PC-3 (cell line): ENCODE data around the gene ZNF438. TPM values are rescaled to one million over a fixed set of nuclear protein-coding genes. Genes with fewer than 3 reads are reported as not detected.

Experiments
- ATAC-seq: fragments of 200-7000 bp; cut with Tn5 transposase; 2 replicates; pipeline ENCODE4 v1.9.1; 2020; ENCODE audit warnings: mild to moderate bottlenecking, moderate library complexity
- BruUV-seq: library from RNA; stranded (reverse); fragments of 400-500 nt; replicated peaks from 2 replicates; lab custom pipeline; 2021; lab: Mats Ljungman, UMichigan
- CTCF ChIA-PET: fragments of 300-600 bp; sonication (Branson Sonifier 250); formaldehyde crosslinking; loops from one replicate; lab custom pipeline; 2022; ENCODE audit warnings: antibody characterized with exemption; lab: Charles Lee
- POLR2A ChIA-PET: fragments of 300-600 bp; sonication (Branson Sonifier 250); formaldehyde crosslinking; loops from one replicate; lab custom pipeline; 2022; ENCODE audit warnings: antibody characterized with exemption; ENCODE audit not compliant: unreplicated experiment; lab: Charles Lee
- DNase-seq: peaks from one replicate; pipeline ENCODE4 v3.0.0-alpha.2; 2015
- H2AFZ ChIP-seq: fragments of 300-600 bp; sonication (generic); 2 replicates; pipeline ENCODE4 v1.6.0; 2016; ENCODE audit warnings: antibody characterized with exemption, low read length
- H3F3A ChIP-seq: fragments of 300-600 bp; sonication (generic); one replicate; pipeline ENCODE4 v1.6.0; 2017; ENCODE audit warnings: antibody characterized with exemption, low read length, control low read depth, mild to moderate bottlenecking; ENCODE audit not compliant: unreplicated experiment
- H3K27ac ChIP-seq: fragments of 300-600 bp; sonication (generic); 2 replicates; pipeline ENCODE4 v1.5.1; 2016; ENCODE audit warnings: mild to moderate bottlenecking, low read length
- H3K27me3 ChIP-seq: fragments of 300-600 bp; sonication (generic); 2 replicates; pipeline ENCODE4 v1.6.1; 2016; ENCODE audit warnings: low read length, mixed read lengths
- H3K36me3 ChIP-seq: fragments of 300-600 bp; sonication (generic); 2 replicates; pipeline ENCODE4 v1.6.1; 2016; ENCODE audit warnings: low read depth, mixed run types, low read length, mixed read lengths
- H3K4me1 ChIP-seq: fragments of 300-600 bp; sonication (generic); 2 replicates; pipeline ENCODE4 v1.5.1; 2016; ENCODE audit warnings: low read length; ENCODE audit not compliant: insufficient read depth
- H3K4me2 ChIP-seq: fragments of 300-600 bp; sonication (generic); 2 replicates; pipeline ENCODE4 v1.6.0; 2016; ENCODE audit warnings: low read length
- H3K4me3 ChIP-seq: fragments of 300-600 bp; sonication (generic); 2 replicates; pipeline ENCODE4 v1.5.1; 2016; ENCODE audit warnings: mild to moderate bottlenecking, low read length, mixed read lengths
- H3K79me2 ChIP-seq: fragments of 300-600 bp; sonication (generic); 2 replicates; pipeline ENCODE4 v1.6.1; 2017; ENCODE audit warnings: low read length, mixed read lengths
- H3K9ac ChIP-seq: fragments of 300-600 bp; sonication (generic); 2 replicates; pipeline ENCODE4 v1.6.0; 2016; ENCODE audit warnings: mild to moderate bottlenecking, low read length
- H3K9me2 ChIP-seq: fragments of 300-600 bp; sonication (generic); replicated peaks from 2 replicates; pipeline ENCODE4 v1.6.1; 2016; ENCODE audit warnings: mixed run types, low read length, mixed read lengths
- H3K9me3 ChIP-seq: fragments of 300-600 bp; sonication (generic); 2 replicates; pipeline ENCODE4 v1.6.1; 2016; ENCODE audit warnings: low read length, mixed read lengths
- H4K20me1 ChIP-seq: fragments of 300-600 bp; sonication (generic); 2 replicates; pipeline ENCODE4 v1.6.1; 2016; ENCODE audit warnings: low read length, mixed read lengths
- EZH2 ChIP-seq: fragments of 300-600 bp; sonication (generic); IDR thresholded peaks from one replicate; pipeline ENCODE4 v1.6.1; 2017; ENCODE audit warnings: antibody characterized with exemption, mild to moderate bottlenecking, low read length; ENCODE audit not compliant: unreplicated experiment
- EZH2phosphoT487 ChIP-seq: fragments of 300-600 bp; sonication (generic); IDR thresholded peaks from 2 replicates; pipeline ENCODE4 v1.6.1; 2018; ENCODE audit warnings: mild to moderate bottlenecking, antibody characterized with exemption, low read length, borderline replicate concordance
- intact Hi-C: fragments of 100-400 bp; cut with micrococcal nuclease; formaldehyde crosslinking; loops from 2 replicates; pipeline ENCODE4 v1.9.0; 2023
- total RNA-seq: library from RNA; depleted of rRNA; stranded (reverse); fragments of >200 nt; gene quantifications from 2 replicates; pipeline ENCODE4 v1.2.3, GENCODE V29; 2014
- TF ChIP-seq, protein P1 (sequence below): fragments of 300-600 bp; sonication (generic); conservative IDR thresholded peaks from 2 replicates; pipeline ENCODE4 v1.5.1; 2017; ENCODE audit warnings: antibody characterized with exemption, low read depth, mild to moderate bottlenecking, low read length

The ZNF438 gene
- total RNA-seq, 1 experiment from 2014 or later = 0.98 TPM

DNA sequence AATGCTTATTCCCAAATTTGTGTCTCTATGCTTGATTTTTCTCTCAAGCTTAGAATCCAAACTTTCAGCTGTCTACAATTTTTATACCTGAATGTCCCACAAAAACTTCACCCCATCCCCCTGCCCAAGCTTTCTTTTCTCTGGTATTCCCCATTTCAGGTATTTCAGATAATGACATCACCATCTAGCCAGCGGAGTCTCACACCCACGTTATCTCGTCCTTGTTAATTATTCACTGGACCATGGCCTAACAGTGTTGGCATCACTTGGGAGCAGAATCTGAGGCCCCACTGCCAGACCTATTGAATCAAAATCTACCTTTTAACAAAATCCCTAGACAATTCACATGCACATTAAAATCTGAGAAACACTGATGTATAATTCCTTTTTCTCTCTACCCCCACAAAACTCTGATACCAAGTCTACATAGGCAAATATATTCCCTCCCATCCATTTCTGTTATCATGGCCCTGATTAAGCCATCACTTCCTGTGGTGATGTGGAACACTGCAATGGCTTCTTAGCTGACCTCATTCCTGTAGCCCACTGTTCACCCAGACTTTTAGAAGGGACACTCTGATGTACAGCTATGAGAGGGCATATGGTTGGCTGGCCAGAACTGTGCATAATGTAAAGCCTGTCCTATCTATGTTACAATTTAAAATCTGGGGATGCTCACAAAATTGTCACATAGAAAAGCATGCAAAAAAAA lies 31.4 kb downstream of the ZNF438 start:
- no peak overlapping the region for H2AFZ ChIP-seq
- H3K27ac ChIP-seq = peak overlapping the region; percentile 71; the same call in 1 of the 2 replicates
- H3K4me1 ChIP-seq = peaks cover 33% of the 10 kb centered on the region
- H3K9me2 ChIP-seq = no peaks in the 10 kb centered on the region
- no peaks in the 10 kb centered on the region for H3K9me3 ChIP-seq
- H3K27me3 ChIP-seq = no peaks in the 10 kb centered on the region
- no peak overlapping the region for H3K9ac ChIP-seq
- no peak overlapping the region for H3K4me3 ChIP-seq
- CTCF ChIA-PET = no interaction called here
- POLR2A ChIA-PET = no interaction called here
- no peaks in the 10 kb centered on the region for H3K79me2 ChIP-seq
- H3K36me3 ChIP-seq = no peaks in the 10 kb centered on the region
- H3K4me2 ChIP-seq = no peak overlapping the region
- BruUV-seq = no TSS peak
- DNase-seq = no peak
- ATAC-seq = no peak
- intact Hi-C loops = no loop called here
- TF ChIP-seq EZH2 (no peak), EZH2phosphoT487 (no peak)
- TF ChIP-seq, protein P1, sequence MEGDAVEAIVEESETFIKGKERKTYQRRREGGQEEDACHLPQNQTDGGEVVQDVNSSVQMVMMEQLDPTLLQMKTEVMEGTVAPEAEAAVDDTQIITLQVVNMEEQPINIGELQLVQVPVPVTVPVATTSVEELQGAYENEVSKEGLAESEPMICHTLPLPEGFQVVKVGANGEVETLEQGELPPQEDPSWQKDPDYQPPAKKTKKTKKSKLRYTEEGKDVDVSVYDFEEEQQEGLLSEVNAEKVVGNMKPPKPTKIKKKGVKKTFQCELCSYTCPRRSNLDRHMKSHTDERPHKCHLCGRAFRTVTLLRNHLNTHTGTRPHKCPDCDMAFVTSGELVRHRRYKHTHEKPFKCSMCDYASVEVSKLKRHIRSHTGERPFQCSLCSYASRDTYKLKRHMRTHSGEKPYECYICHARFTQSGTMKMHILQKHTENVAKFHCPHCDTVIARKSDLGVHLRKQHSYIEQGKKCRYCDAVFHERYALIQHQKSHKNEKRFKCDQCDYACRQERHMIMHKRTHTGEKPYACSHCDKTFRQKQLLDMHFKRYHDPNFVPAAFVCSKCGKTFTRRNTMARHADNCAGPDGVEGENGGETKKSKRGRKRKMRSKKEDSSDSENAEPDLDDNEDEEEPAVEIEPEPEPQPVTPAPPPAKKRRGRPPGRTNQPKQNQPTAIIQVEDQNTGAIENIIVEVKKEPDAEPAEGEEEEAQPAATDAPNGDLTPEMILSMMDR = no peak
- H3F3A ChIP-seq = no peaks in the 10 kb centered on the region
- no peaks in the 10 kb centered on the region for H4K20me1 ChIP-seq

DNA sequence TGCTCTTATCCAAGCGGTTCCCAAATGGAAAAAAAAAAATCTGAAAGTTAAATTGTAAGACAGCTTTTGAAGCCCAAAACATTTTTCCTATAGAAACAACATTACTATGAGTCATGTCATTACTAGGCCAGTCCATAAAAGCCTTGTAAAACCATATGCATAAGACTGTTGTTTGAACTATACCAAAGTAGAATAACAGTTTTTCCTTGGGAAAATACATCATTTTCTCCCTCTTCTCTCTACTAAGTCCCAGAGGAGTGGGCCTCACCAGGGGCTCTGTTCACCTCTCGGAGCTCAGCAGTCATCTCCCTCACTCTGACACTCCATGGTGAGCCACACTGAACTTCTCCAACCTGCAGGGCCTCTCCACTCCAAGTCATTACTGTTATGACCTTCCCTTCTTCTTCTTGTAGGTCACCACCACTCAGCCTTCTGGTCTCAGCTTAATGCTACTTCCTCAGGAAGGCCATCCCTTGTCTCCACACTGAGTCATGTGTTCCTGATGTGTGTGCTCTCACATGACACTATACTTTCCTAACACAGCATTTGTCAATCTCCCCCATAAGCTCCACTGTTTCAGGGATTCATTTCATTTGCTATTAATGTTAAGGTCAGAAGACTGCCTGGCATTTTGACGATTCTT lies 32.5 kb downstream of the ZNF438 start:
- H3K9ac ChIP-seq = peak overlapping the region; percentile 39; the same call in 1 of the 2 replicates

DNA sequence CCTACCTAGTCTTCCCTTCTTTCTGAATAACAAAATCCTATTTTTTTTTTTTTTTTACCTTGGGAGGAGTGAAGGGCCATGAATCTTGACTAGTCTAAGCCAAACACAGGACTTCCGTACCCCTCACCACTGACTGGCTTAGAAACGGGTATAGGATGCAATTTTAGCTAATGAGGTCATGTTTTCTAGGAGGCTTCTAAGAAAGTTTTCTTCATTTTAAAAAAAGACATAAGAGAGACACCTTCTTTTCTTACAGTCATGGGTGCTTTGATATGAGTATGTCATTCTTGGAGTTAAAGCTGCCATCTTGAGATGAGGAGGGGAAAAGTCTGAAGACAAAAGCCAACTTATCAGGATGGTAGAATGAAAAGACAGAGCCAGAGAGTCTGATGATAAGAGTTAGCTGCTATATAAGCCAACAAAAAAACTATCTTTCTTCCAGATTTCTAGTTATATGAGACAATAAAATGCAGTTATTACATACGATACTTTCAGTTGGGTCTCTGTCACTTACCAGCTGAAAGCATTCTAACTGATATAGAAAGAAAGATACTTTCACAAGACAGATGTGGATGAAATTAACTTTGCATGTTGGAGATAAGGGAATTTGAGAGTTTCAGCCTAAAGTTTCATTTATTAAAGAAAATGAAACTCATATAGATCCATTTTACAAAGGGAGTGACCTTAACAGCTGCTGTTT lies 34.0 kb downstream of the ZNF438 start:
- no peak overlapping the region for H2AFZ ChIP-seq
- no peaks in the 10 kb centered on the region for H4K20me1 ChIP-seq
- no peaks in the 10 kb centered on the region for H3K27me3 ChIP-seq
- intact Hi-C loops = no loop called here
- H3K4me1 ChIP-seq = peaks cover 14% of the 10 kb centered on the region
- H3K9me2 ChIP-seq = no peaks in the 10 kb centered on the region
- no peak overlapping the region for H3K4me3 ChIP-seq
- no peak overlapping the region for H3K9ac ChIP-seq
- no peak for TF ChIP-seq EZH2phosphoT487
- TF ChIP-seq EZH2 = no peak
- TF ChIP-seq, protein P1 = no peak
- no TSS peak for BruUV-seq
- no peak for ATAC-seq
- POLR2A ChIA-PET = no interaction called here
- H3K4me2 ChIP-seq = no peak overlapping the region
- no peaks in the 10 kb centered on the region for H3F3A ChIP-seq
- H3K9me3 ChIP-seq = no peaks in the 10 kb centered on the region
- CTCF ChIA-PET = no interaction called here
- H3K27ac ChIP-seq = no peak overlapping the region
- DNase-seq = no peak
- H3K36me3 ChIP-seq = no peaks in the 10 kb centered on the region; the same call in 1 of the 2 replicates
- no peaks in the 10 kb centered on the region for H3K79me2 ChIP-seq

More for the DNA sequence above, 32.5 kb downstream of the ZNF438 start:
- CTCF ChIA-PET = no interaction called here
- POLR2A ChIA-PET = interaction anchor here (0.6 to 0.7 kb wide), 2 partner anchors 13 to 18 kb away, joined by 3 to 9 read pairs; no protein-coding TSS in a partner anchor
- DNase-seq = peak; percentile 31
- H3K27me3 ChIP-seq = no peaks in the 10 kb centered on the region
- no TSS peak for BruUV-seq
- no peaks in the 10 kb centered on the region; the same call in 1 of the 2 replicates for H3K36me3 ChIP-seq
- intact Hi-C loops = no loop called here
- peak overlapping the region; percentile 69 for H3K4me2 ChIP-seq
- no peaks in the 10 kb centered on the region for H3K9me3 ChIP-seq
- ATAC-seq = peak; percentile 77
- no peak for TF ChIP-seq EZH2phosphoT487
- H3K4me3 ChIP-seq = peak overlapping the region; percentile 56
- no peaks in the 10 kb centered on the region for H3F3A ChIP-seq
- peak overlapping the region; percentile 71 for H3K27ac ChIP-seq
- H2AFZ ChIP-seq = 0 out of 2 replicates have a peak overlapping the region, but pooled peaks have one; percentile 15
- no peaks in the 10 kb centered on the region for H3K79me2 ChIP-seq
- H4K20me1 ChIP-seq = no peaks in the 10 kb centered on the region
- H3K9me2 ChIP-seq = no peaks in the 10 kb centered on the region
- peaks cover 24% of the 10 kb centered on the region for H3K4me1 ChIP-seq
